HepG2 (cell line): Measurements from ENCODE around the gene CLPTM1L. TPM values are rescaled to one million over a fixed set of nuclear protein-coding genes. Genes with fewer than 3 reads are reported as not detected.

Source experiments
- ERF ChIP-seq: IDR thresholded peaks from 2 replicates; pipeline ENCODE4 v1.6.1; 2018; ENCODE audit warnings: missing biosample characterization, missing genetic modification reagents
- FOXA3 ChIP-seq: IDR thresholded peaks from 2 replicates; pipeline ENCODE4 v1.6.1; 2016; ENCODE audit warnings: missing genetic modification reagents, missing compliant biosample characterization
- FOXP1 ChIP-seq, 2 experiments: fragments of 450-650 bp in 1 of 2; IDR thresholded peaks; 2 replicates each; pipeline ENCODE4 v1.6.1; 2017 to 2018; ENCODE audit warnings: antibody characterized with exemption in 1 of 2
- HIVEP1 ChIP-seq: sonication (generic); formaldehyde crosslinking; IDR thresholded peaks from 2 replicates; pipeline ENCODE4 v1.4.0; 2020; ENCODE audit warnings: mild to moderate bottlenecking, missing genetic modification reagents
- NONO ChIP-seq, 2 experiments: fragments of 450-650 bp in 1 of 2; sonication (generic) in 1 of 2; formaldehyde crosslinking in 1 of 2; IDR thresholded peaks in 1 of 2; conservative IDR thresholded peaks in 1 of 2; 2 replicates each; pipeline versions ENCODE4 v1.6.1 to v1.8.0; 2017 to 2022; ENCODE audit warnings: mild to moderate bottlenecking in 1 of 2, missing genetic modification reagents in 1 of 2, moderate library complexity in 1 of 2
- SOX5 ChIP-seq: IDR thresholded peaks from 2 replicates; pipeline ENCODE4 v1.6.1; 2016; ENCODE audit warnings: borderline replicate concordance
- SOX6 ChIP-seq, 2 experiments: fragments of 450-650 bp in 1 of 2; sonication (generic) in 1 of 2; formaldehyde crosslinking in 1 of 2; IDR thresholded peaks; 2 replicates each; pipeline versions ENCODE4 v1.4.0 to v1.6.1; 2017 to 2020; ENCODE audit warnings: antibody characterized with exemption in 1 of 2, mild to moderate bottlenecking in 1 of 2, missing genetic modification reagents in 1 of 2
- ZNF562 ChIP-seq: sonication (generic); formaldehyde crosslinking; IDR thresholded peaks from 2 replicates; pipeline ENCODE4 v1.8.0; 2022; ENCODE audit warnings: missing genetic modification reagents, borderline replicate concordance
- ZNF567 ChIP-seq: sonication (generic); formaldehyde crosslinking; IDR thresholded peaks from 2 replicates; pipeline ENCODE4 v1.8.1; 2023; ENCODE audit warnings: mild to moderate bottlenecking, missing genetic modification reagents, borderline replicate concordance
- ZNF891 ChIP-seq: sonication (generic); formaldehyde crosslinking; IDR thresholded peaks from 2 replicates; pipeline ENCODE4 v1.5.0; 2020; ENCODE audit warnings: mild to moderate bottlenecking, missing genetic modification reagents
- polyA plus RNA-seq, 8 experiments: library from polyadenylated mRNA; depleted of rRNA in 3 of 8; stranded (reverse) in 7 of 8; unstranded in 1 of 8; fragments of >200 nt; fragmentation: Illumina TruSeq in 4 of 8; extraction: Trizol in 4 of 8; gene quantifications; 2 replicates each; pipeline versions ENCODE4 v1.2.1 to v1.2.3, GENCODE V29; 2011 to 2016; ENCODE audit warnings: low read depth in 4 of 8, missing spikeins in 1 of 8, mixed read lengths in 1 of 8; ENCODE audit not compliant: insufficient read depth in 1 of 8
- total RNA-seq, 5 experiments: library from RNA; depleted of rRNA; stranded (reverse); fragments of >200 nt; fragmentation: Illumina TruSeq; extraction: Trizol; gene quantifications; 2 replicates each; pipeline ENCODE4 v1.2.3, GENCODE V29; 2016; ENCODE audit warnings: low read depth in 1 of 5
- TF ChIP-seq, protein P1 (sequence below): sonication (generic); formaldehyde crosslinking; IDR thresholded peaks from 2 replicates; pipeline ENCODE4 v1.5.1; 2020; ENCODE audit warnings: mild to moderate bottlenecking, missing genetic modification reagents, moderate library complexity
- TF ChIP-seq, protein P2 (sequence below): sonication (generic); formaldehyde crosslinking; IDR thresholded peaks from 2 replicates; pipeline ENCODE4 v1.8.1; 2022; ENCODE audit warnings: low read depth, mild to moderate bottlenecking, missing genetic modification reagents
- TF ChIP-seq, protein P3 (sequence below): sonication (generic); formaldehyde crosslinking; IDR thresholded peaks from 2 replicates; pipeline ENCODE4 v1.5.0; 2020; ENCODE audit warnings: mild to moderate bottlenecking, missing genetic modification reagents, borderline replicate concordance
- TF ChIP-seq, protein P4 (sequence below): IDR thresholded peaks from 2 replicates; pipeline ENCODE4 v1.6.1; 2016; ENCODE audit warnings: low read depth

Gene CLPTM1L
- total and polyA plus RNA-seq, 2 of the 13 experiments (the other 11 are each of a cell fraction or from before 2014, with no cell fraction given) = 80.3 to 124 TPM

DNA sequence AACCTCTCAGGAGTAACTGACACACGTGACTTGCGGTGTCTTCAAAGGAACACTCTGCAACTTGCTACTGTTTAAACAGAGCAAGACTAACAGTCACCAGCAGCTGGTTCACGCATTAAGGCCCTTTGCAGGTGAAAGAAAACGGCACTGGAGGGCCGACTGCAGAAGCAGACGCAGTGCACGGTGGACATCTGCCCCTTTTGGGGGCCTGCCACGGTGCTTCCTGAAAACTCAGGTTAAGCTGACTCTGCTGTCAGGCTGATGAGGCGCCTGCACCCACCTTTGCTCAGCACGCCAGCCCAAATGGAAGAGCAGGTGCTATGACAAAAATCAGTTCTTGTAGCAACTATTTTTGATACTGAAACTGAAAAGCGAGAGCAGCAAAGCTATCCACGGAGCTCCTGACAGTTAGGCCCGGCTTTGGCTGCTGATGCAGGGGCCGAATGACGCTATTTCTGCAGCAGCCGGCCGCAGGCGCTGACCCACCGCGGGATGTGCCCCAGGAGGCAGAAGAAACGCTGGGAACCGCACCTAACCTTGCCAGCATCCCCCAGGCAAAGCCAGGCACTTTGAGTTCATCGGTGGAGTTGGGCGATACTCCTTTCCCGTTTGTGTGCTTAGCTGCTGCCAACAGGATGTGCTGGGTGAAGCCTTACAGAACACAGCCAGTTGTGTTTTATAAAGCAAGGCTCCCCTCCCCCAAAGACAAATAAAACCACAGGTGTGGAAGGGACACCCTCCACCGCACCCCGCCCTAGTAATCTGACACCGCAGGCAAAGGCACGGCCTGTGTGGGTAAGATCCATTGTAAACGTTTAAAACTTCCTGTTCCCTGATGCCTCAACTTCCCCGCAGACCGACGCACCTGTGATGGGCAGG lies 29.0 kb downstream of the CLPTM1L start (continued):
- TF ChIP-seq ZNF891 (CRISPR knock-in tag) (no peak), ERF (CRISPR knock-in tag) (no peak), FOXP1 (IDR thresholded peaks at IDR 0.05) (no peak), FOXP1 (CRISPR knock-in tag; IDR thresholded peaks at IDR 0.05) (peak; percentile 29; the same call in 1 of the 2 replicates), ZNF567 (CRISPR knock-in tag) (no peak), FOXA3 (CRISPR knock-in tag) (peak; percentile 68), NONO (IDR thresholded peaks at IDR 0.05) (no peak), NONO (CRISPR knock-in tag; conservative IDR thresholded peaks at IDR 0.05) (0 out of 2 replicates have a peak, but pooled peaks have one; percentile 40), ZNF562 (CRISPR knock-in tag) (no peak), SOX5 (peak; percentile 55; the same call in 1 of the 2 replicates), HIVEP1 (CRISPR knock-in tag) (peak; percentile 62; the same call in 1 of the 2 replicates), SOX6 (IDR thresholded peaks at IDR 0.05) (no peak), SOX6 (CRISPR knock-in tag; IDR thresholded peaks at IDR 0.05) (peak; percentile 68)
- TF ChIP-seq, protein P1, sequence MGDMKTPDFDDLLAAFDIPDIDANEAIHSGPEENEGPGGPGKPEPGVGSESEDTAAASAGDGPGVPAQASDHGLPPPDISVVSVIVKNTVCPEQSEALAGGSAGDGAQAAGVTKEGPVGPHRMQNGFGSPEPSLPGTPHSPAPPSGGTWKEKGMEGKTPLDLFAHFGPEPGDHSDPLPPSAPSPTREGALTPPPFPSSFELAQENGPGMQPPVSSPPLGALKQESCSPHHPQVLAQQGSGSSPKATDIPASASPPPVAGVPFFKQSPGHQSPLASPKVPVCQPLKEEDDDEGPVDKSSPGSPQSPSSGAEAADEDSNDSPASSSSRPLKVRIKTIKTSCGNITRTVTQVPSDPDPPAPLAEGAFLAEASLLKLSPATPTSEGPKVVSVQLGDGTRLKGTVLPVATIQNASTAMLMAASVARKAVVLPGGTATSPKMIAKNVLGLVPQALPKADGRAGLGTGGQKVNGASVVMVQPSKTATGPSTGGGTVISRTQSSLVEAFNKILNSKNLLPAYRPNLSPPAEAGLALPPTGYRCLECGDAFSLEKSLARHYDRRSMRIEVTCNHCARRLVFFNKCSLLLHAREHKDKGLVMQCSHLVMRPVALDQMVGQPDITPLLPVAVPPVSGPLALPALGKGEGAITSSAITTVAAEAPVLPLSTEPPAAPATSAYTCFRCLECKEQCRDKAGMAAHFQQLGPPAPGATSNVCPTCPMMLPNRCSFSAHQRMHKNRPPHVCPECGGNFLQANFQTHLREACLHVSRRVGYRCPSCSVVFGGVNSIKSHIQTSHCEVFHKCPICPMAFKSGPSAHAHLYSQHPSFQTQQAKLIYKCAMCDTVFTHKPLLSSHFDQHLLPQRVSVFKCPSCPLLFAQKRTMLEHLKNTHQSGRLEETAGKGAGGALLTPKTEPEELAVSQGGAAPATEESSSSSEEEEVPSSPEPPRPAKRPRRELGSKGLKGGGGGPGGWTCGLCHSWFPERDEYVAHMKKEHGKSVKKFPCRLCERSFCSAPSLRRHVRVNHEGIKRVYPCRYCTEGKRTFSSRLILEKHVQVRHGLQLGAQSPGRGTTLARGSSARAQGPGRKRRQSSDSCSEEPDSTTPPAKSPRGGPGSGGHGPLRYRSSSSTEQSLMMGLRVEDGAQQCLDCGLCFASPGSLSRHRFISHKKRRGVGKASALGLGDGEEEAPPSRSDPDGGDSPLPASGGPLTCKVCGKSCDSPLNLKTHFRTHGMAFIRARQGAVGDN (CRISPR knock-in tag) = peak; percentile 42; the same call in 1 of the 2 replicates
- TF ChIP-seq, protein P2, sequence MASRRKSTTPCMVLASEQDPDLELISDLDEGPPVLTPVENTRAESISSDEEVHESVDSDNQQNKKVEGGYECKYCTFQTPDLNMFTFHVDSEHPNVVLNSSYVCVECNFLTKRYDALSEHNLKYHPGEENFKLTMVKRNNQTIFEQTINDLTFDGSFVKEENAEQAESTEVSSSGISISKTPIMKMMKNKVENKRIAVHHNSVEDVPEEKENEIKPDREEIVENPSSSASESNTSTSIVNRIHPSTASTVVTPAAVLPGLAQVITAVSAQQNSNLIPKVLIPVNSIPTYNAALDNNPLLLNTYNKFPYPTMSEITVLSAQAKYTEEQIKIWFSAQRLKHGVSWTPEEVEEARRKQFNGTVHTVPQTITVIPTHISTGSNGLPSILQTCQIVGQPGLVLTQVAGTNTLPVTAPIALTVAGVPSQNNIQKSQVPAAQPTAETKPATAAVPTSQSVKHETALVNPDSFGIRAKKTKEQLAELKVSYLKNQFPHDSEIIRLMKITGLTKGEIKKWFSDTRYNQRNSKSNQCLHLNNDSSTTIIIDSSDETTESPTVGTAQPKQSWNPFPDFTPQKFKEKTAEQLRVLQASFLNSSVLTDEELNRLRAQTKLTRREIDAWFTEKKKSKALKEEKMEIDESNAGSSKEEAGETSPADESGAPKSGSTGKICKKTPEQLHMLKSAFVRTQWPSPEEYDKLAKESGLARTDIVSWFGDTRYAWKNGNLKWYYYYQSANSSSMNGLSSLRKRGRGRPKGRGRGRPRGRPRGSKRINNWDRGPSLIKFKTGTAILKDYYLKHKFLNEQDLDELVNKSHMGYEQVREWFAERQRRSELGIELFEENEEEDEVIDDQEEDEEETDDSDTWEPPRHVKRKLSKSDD (CRISPR knock-in tag) = peak; percentile 25; the same call in 1 of the 2 replicates
- TF ChIP-seq, protein P3, sequence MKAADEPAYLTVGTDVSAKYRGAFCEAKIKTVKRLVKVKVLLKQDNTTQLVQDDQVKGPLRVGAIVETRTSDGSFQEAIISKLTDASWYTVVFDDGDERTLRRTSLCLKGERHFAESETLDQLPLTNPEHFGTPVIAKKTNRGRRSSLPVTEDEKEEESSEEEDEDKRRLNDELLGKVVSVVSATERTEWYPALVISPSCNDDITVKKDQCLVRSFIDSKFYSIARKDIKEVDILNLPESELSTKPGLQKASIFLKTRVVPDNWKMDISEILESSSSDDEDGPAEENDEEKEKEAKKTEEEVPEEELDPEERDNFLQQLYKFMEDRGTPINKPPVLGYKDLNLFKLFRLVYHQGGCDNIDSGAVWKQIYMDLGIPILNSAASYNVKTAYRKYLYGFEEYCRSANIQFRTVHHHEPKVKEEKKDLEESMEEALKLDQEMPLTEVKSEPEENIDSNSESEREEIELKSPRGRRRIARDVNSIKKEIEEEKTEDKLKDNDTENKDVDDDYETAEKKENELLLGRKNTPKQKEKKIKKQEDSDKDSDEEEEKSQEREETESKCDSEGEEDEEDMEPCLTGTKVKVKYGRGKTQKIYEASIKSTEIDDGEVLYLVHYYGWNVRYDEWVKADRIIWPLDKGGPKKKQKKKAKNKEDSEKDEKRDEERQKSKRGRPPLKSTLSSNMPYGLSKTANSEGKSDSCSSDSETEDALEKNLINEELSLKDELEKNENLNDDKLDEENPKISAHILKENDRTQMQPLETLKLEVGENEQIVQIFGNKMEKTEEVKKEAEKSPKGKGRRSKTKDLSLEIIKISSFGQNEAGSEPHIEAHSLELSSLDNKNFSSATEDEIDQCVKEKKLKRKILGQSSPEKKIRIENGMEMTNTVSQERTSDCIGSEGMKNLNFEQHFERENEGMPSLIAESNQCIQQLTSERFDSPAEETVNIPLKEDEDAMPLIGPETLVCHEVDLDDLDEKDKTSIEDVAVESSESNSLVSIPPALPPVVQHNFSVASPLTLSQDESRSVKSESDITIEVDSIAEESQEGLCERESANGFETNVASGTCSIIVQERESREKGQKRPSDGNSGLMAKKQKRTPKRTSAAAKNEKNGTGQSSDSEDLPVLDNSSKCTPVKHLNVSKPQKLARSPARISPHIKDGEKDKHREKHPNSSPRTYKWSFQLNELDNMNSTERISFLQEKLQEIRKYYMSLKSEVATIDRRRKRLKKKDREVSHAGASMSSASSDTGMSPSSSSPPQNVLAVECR (CRISPR knock-in tag) = peak; percentile 46; the same call in 1 of the 2 replicates
- TF ChIP-seq, protein P4, sequence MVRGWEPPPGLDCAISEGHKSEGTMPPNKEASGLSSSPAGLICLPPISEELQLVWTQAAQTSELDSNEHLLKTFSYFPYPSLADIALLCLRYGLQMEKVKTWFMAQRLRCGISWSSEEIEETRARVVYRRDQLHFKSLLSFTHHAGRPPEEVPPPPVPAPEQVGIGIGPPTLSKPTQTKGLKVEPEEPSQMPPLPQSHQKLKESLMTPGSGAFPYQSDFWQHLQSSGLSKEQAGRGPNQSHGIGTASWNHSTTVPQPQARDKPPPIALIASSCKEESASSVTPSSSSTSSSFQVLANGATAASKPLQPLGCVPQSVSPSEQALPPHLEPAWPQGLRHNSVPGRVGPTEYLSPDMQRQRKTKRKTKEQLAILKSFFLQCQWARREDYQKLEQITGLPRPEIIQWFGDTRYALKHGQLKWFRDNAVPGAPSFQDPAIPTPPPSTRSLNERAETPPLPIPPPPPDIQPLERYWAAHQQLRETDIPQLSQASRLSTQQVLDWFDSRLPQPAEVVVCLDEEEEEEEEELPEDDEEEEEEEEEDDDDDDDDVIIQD (CRISPR knock-in tag) = 0 out of 2 replicates have a peak, but pooled peaks have one; percentile 26
